ENCODE measurements around the gene PDSS2.
"Not testable (repeated sequence)": the region's sequence is repeated elsewhere in the genome, so short reads cannot be mapped to it uniquely, and the experiment has no call there.

The PDSS2 gene

DNA sequence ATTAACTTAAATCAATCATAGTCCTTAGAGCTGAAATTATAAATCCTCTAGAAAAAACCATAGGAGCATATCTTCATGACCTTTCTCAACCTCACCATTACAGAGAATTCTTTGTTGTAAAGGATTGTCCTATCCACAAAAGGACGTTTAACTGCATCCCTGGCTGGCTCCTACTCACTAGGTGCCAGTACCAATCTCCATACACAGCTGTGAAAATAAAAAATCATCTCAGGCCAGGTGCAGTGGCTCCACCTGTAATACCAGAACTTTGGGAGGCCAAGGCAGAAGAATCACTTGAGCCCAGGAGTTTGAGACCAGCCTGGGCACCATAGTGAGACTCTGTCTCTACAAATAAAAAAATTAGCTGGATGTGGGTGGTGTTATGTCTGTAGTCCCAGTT lies 89.9 kb downstream of the PDSS2 start:
- in situ Hi-C loops (cut with HindIII; ENCODE audit: low sequenced_read_pairs), result no loop called here

GRCh38 chr6:107368471-107368870 lies 90.9 kb downstream of the PDSS2 start:
- in situ Hi-C loops (cut with HindIII; ENCODE audit: low sequenced_read_pairs), result no loop called here

DNA sequence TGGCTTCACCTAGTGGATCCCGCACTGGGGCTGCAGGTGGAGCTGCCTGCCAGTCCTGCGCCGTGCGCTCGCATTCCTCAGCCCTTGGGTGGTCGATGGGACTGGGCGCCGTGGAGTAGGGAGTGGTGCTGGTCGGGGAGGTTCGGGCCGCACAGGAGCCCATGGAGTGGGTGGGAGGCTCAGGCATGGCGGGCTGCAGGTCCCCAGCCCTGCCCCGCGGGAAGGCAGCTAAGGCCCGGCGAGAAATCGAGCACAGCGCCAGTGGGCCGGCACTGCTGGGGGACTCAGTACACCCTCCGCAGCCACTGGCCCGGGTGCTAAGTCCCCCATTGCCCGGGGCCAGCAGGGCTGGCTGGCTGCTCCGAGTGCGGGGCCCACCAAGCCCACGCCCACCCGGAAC lies 95.2 kb downstream of the PDSS2 start:
- in situ Hi-C loops (cut with HindIII; ENCODE audit: low sequenced_read_pairs), result not testable (repeated sequence)

DNA sequence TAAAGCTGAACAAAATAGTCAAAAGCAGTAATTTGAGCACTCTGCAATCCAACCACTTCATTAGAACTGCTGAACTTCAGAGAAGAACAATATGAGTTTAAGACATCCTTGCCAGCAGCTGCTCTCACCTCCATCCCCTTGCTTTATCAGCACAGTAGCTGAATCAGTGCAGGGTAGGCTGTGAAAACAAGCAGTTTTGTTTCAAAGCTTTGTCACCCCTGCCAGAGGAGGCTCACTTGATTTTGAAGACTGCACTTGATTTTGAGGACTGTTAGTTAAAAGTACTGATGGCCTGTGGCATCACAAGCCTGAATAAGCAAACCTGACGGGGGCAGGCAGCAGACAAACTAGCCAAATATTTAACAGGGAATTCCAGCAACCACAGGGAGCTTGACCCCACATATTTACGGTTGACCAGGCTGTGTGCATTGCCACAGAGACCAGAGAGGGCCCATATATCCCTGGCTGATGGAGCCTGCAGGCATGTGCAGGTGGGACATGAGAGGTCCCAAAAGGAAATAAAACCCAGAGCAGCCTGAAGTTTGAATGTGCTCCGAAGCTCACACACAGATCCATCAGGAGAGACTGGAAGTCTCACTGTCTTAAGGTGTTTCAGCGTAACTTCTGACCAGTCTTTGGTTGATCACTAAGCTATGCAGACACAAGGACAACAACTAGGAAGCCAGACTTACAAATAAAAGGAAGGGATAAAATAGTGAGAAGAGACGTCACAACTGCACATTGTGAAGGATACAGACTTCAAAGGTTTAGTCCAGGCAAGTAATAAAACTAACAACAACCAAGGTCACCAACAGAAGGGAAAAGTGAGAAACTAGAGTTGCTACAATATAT lies 97.4 kb downstream of the PDSS2 start:
- in situ Hi-C loops (cut with HindIII; ENCODE audit: low sequenced_read_pairs), result no loop called here

DNA sequence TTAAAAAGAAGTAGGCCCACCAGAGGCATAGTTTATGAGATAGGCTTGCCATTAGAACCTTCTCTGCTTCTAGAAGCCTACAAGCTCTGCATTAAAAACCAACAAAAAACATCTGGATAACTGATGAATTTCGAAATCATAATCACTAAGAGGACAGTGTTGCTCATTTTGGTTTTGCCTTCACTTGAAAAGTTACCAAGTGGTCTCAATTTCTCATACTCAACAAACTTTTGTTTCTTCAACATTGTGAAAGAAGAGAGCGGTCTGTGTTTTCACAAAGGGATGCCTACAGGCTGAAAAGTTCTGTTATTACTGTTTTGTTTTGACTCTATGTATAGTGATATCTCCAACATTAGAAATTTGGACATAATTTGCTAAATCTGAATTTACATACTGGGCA lies 98.9 kb downstream of the PDSS2 start:
- in situ Hi-C loops (cut with HindIII; ENCODE audit: low sequenced_read_pairs), result no loop called here

- in situ Hi-C loops (cut with HindIII; ENCODE audit: low sequenced_read_pairs), result no loop called here
Observed at GRCh38 chr6:107357842-107358241, 101.5 kb downstream of the PDSS2 start.

DNA sequence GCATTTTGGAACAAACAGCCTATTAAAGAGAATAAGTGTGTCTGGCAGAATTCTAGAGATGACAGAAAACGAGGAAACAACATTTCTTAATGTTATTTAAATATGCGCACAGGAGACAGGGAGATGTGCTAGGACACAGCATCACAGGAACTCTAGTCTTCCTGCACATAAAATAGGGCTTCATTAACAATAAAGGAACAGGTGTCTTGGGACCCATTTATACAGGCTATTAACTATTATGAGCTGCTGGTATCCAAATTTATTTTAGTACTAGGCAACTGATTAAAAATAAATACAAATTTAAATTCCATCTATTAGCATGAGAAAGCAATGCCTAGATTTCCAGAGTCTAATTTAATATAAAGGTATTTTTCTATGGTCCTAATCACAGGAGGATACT lies 102.3 kb downstream of the PDSS2 start:
- in situ Hi-C loops (cut with HindIII; ENCODE audit: low sequenced_read_pairs), result no loop called here

GRCh38 chr6:107355659-107356058 lies 103.7 kb downstream of the PDSS2 start:
- in situ Hi-C loops (cut with HindIII; ENCODE audit: low sequenced_read_pairs), result no loop called here

DNA sequence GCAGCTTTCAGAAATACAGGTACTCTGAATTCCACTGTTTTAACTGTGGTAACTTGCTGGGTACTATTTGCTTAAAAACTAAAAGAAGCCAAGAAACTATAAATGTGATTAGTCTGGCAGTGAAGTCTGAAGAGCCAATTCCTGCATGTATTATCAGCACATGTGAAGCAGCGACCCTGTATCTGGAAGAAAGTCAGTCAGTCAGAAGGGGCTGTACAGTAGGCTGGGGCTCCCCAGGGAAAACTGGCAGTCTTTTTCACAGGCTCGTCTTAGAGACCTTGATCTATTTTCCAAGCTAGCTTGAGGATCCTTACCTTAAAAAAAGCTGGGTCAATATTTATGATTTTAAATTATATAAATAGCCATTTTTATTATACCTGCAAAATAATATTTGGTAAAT lies 104.9 kb downstream of the PDSS2 start:
- in situ Hi-C loops (cut with HindIII; ENCODE audit: low sequenced_read_pairs), result no loop called here

DNA sequence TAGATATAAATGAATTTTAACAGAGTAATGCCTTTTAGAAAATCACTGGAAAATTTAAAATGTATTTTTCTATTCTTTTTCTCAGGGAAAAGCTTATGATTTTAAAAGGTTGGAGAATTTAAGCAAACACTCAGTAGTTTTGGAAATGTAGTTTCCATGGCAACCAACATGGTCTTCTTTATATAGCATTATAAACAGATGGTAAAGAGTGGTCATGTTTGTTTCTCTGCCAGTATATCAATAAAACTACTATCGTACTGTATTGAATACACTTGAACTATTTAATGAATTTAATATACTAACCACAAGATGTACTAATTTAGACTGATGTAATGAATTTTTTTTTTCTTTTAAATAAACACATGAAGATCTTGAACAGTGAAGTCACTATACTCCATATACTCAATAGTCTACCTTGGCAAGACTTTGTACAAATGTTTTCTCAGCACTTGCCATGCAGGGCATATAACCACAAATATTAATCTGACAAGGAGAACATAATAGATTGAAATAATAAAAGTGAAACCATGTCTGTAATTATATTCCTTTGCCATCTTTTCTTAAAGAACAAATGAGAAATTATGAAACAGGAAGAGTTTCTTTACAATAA lies 105.5 kb downstream of the PDSS2 start:
- in situ Hi-C loops (cut with HindIII; ENCODE audit: low sequenced_read_pairs), result no loop called here

GRCh38 chr6:107348224-107348623 lies 111.1 kb downstream of the PDSS2 start:
- in situ Hi-C loops (cut with HindIII; ENCODE audit: low sequenced_read_pairs), result loop anchor here (10.0 kb wide), 1 partner anchor 277 kb away; no protein-coding TSS in a partner anchor

DNA sequence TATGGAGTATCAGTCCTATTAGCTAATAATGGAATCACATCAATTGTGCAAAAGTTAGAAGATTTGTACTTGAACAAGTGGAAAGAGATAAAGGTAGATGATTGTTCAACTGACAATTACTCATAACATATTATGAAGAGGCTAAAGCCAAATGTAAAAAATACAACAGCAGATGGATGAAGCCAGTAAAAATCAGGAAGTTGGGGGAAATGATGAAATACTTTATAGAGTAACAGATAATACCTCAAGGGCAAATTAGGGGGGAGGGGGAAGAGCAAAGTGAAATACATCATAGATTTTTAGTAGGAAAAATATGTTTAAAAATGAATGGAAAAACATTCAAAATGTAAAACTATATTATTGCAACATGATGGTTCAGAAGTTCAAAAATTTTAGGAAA lies 114.0 kb downstream of the PDSS2 start:
- in situ Hi-C loops (cut with HindIII; ENCODE audit: low sequenced_read_pairs), result loop anchor here (10.0 kb wide), 1 partner anchor 279 kb away; no protein-coding TSS in a partner anchor

DNA sequence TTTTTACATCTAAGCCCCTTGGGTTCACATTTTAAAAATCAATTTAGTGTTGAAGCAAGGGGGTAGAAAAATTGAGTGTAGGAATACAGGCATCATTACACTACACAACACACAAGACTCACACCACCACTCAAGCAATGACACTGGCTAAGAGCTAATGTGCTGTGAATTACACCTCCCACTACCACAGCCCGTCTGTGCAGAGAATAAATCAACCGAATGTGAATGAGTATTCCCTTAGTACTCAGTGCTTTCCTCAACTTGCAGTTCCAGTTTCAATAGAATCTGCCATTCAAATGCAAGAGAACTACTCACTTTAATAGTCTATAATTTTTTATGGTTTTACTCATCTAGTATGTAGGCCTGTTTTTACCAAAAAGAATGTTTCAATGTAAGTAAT lies 114.4 kb downstream of the PDSS2 start:
- in situ Hi-C loops (cut with HindIII; ENCODE audit: low sequenced_read_pairs), result loop anchor here (10.0 kb wide), 1 partner anchor 280 kb away; no protein-coding TSS in a partner anchor

GRCh38 chr6:107344383-107344782 lies 115.0 kb downstream of the PDSS2 start:
- in situ Hi-C loops (cut with HindIII; ENCODE audit: low sequenced_read_pairs), result loop anchor here (10.0 kb wide), 1 partner anchor 280 kb away; no protein-coding TSS in a partner anchor

DNA sequence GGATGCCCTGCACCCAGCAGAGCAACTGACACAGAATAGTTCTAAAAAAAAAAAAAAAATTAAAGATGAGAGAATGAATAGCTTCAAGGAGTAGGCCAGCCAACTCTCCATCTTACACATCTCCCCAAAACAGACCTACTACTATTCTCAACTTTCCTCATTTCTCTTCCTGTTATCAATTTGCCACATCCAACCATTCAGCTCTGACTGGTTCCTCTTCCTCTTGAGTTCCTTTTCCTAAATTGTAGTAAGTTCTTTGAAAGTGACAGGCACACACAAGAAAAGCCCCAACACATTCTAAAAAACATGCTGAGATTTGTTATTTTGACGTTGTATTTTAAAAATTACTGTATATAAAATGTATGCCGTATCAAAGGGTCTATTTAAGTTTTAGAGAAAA lies 117.2 kb downstream of the PDSS2 start:
- in situ Hi-C loops (cut with HindIII; ENCODE audit: low sequenced_read_pairs), result loop anchor here (10.0 kb wide), 1 partner anchor 283 kb away; no protein-coding TSS in a partner anchor

- in situ Hi-C loops (cut with HindIII; ENCODE audit: low sequenced_read_pairs), result loop anchor here (10.0 kb wide), 1 partner anchor 284 kb away; no protein-coding TSS in a partner anchor
Observed at GRCh38 chr6:107340881-107341280, 118.5 kb downstream of the PDSS2 start.

GRCh38 chr6:107337191-107337741 lies 122.1 kb downstream of the PDSS2 start:
- in situ Hi-C loops (cut with HindIII; ENCODE audit: low sequenced_read_pairs), result no loop called here

DNA sequence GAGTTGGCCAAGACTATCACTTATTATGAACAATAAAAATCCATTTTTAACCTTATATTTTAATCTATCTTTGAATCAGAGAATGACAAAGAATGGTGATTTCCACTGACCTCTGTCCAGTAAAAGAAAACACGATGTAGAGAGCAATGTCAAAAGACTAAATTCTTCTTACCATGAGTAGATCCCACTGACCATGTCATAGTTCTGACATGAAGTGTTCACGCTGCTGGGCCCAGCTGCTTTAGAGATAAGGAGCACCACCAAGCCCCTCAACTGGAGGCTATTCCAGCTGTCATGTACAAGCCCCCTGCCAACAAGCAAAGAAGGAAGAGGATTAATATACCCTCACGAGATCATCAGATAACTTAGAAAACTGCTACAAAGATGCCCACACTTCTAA lies 125.3 kb downstream of the PDSS2 start:
- in situ Hi-C loops (cut with HindIII; ENCODE audit: low sequenced_read_pairs), result no loop called here

DNA sequence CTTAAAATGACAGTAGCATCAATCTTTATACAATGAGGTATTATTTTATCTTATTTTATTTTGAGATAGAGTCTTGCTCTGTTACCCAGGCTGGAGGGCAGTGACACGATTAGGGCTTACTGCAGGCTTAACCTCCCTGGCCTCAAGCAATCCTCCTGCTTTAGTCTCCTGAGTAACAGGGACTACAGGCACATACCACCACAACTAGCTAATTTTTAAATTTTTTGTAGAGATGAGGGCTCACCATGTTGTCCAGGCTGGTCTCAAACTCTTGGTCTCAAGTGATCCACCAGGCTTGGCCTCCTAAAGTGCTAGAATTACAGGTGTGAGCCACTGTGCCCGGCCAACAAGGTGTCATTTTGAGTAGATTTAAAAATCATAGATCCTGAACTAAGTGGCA lies 125.9 kb downstream of the PDSS2 start:
- in situ Hi-C loops (cut with HindIII; ENCODE audit: low sequenced_read_pairs), result no loop called here

DNA sequence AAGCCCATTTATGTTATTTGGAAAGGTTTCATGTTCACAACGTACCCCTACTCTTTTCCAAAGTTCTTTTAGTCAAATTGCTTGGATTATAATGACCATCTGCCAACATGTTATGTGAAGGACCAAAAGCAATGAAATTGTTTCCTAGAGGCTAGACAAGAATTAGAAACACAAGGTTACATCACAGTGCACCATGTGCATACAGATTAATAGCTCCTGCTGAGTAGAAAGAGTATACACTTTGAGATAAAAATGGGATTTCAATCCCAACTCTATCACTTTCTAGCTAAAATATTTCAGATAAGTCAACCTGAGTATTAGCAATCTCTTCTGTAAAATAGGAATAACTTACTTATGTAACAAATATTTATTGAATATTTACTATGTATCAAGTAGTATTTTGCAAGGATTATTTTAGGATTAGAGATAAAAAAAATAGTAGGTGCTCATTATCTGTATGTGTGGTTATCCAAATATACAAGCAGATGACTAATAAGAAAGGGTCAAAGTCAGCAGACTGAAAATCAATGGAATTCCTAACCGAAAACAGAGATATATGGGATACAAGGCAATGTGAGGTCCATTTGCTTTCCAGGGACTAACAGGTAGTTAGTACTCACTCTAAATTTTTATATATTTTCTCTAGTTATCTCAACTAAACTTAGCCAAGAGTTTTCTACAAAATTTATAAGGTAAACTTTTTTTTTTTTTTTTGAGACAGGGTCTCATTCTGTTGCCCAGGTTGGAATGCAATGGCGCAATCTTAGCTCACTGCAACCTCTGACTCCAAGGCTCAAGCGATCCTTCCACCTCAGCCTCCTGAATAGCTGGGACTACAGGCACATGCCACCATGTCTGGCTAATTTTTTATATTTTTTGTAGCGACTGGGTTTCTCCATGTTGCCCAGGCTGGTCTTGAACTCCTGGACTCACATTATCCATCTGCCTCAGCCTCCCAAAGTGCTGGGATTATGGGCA lies 127.7 kb downstream of the PDSS2 start:
- in situ Hi-C loops (cut with HindIII; ENCODE audit: low sequenced_read_pairs), result no loop called here

- in situ Hi-C loops (cut with HindIII; ENCODE audit: low sequenced_read_pairs), result no loop called here
Observed at GRCh38 chr6:107330168-107330567, 129.2 kb downstream of the PDSS2 start.
